Thoracic aorta (tissue), 2 donors: ENCODE measurements around the gene DIP2C. TPM values are rescaled to one million over a fixed set of nuclear protein-coding genes. Genes with fewer than 3 reads are reported as not detected.

Experiments used
- ATAC-seq: fragments of 150-250 bp; one replicate; pipeline ENCODE4 v1.8.0; 2017; ENCODE audit warnings: low read depth; ENCODE audit not compliant: insufficient number of reproducible peaks, low FRiP score
- DNase-seq: peaks from one replicate; pipeline ENCODE4 v3.0.0-alpha.2; 2020; ENCODE audit warnings: low spot score
- H3K27ac ChIP-seq, 2 donors: fragments of 200-600 bp; sonication (generic); 1 replicate in 1 of 2; 2 replicates in 1 of 2; pipeline ENCODE4 v1.5.1; 2016; ENCODE audit warnings: mild to moderate bottlenecking in 2 of 2, moderate library complexity in 2 of 2
- H3K27me3 ChIP-seq: fragments of 200-600 bp; sonication (generic); replicated peaks from 2 replicates; pipeline ENCODE4 v1.6.0; 2016; ENCODE audit warnings: mild to moderate bottlenecking; ENCODE audit not compliant: insufficient read depth
- H3K36me3 ChIP-seq: fragments of 200-600 bp; sonication (generic); one replicate; pipeline ENCODE4 v1.5.1; 2016
- H3K4me1 ChIP-seq, 2 donors: fragments of 200-600 bp; sonication (generic); 1 replicate in 1 of 2; 2 replicates in 1 of 2; pipeline versions ENCODE4 v1.5.1 to v1.6.0; 2016; ENCODE audit warnings: low read depth in 2 of 2, mild to moderate bottlenecking in 1 of 2; ENCODE audit not compliant: control insufficient read depth in 1 of 2
- H3K4me3 ChIP-seq: fragments of 200-600 bp; sonication (generic); 2 replicates; pipeline ENCODE4 v1.5.1; 2016; ENCODE audit warnings: mild to moderate bottlenecking
- H3K9me3 ChIP-seq: fragments of 200-600 bp; sonication (generic); 2 replicates; pipeline ENCODE4 v1.5.1; 2016
- total RNA-seq, 2 donors: library from RNA; depleted of rRNA; stranded (reverse); fragments of >200 nt; gene quantifications; one replicate each; pipeline versions ENCODE4 v1.1.0 to v1.2.3, GENCODE V29; 2016
- TF ChIP-seq, protein P1 (sequence below): fragments of 200-600 bp; sonication (generic); IDR thresholded peaks from one replicate; pipeline ENCODE4 v1.5.1; 2019; ENCODE audit warnings: antibody characterized with exemption

The DIP2C gene
- total RNA-seq, 2 donors from 2014 or later = 36.8 to 44.0 TPM

DNA sequence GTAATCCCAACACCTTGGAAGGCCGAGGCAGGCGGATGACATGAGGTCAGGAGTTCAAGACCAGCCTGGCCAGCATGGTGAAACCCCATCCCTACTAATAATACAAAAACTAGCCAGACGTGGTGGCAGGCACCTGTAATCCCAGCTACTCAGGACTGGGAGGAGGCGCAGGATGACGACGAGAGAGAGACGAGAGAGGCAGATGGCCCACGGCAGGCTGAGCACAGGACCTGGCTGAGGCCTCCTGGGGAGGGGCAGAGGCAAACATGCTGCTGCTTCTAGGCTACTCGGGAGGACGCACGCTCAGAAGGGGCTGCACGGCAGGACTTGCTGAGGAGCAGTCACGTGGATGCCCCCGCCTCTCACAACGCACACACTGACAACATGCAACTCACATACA, 22.4 kb downstream of the DIP2C start:
- Histone ChIP-seq H3K36me3 (no peaks in the 10 kb centered on the region), H3K4me1 (peaks cover 5 to 22% of the 10 kb centered on the region in 2 donors), H3K9me3 (no peaks in the 10 kb centered on the region), H3K27ac (no peak overlapping the region), H3K27me3 (no peaks in the 10 kb centered on the region), H3K4me3 (no peak overlapping the region)
- ATAC-seq = no peak
- DNase-seq = no peak
- TF ChIP-seq, protein P1, sequence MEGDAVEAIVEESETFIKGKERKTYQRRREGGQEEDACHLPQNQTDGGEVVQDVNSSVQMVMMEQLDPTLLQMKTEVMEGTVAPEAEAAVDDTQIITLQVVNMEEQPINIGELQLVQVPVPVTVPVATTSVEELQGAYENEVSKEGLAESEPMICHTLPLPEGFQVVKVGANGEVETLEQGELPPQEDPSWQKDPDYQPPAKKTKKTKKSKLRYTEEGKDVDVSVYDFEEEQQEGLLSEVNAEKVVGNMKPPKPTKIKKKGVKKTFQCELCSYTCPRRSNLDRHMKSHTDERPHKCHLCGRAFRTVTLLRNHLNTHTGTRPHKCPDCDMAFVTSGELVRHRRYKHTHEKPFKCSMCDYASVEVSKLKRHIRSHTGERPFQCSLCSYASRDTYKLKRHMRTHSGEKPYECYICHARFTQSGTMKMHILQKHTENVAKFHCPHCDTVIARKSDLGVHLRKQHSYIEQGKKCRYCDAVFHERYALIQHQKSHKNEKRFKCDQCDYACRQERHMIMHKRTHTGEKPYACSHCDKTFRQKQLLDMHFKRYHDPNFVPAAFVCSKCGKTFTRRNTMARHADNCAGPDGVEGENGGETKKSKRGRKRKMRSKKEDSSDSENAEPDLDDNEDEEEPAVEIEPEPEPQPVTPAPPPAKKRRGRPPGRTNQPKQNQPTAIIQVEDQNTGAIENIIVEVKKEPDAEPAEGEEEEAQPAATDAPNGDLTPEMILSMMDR = no peak

DNA sequence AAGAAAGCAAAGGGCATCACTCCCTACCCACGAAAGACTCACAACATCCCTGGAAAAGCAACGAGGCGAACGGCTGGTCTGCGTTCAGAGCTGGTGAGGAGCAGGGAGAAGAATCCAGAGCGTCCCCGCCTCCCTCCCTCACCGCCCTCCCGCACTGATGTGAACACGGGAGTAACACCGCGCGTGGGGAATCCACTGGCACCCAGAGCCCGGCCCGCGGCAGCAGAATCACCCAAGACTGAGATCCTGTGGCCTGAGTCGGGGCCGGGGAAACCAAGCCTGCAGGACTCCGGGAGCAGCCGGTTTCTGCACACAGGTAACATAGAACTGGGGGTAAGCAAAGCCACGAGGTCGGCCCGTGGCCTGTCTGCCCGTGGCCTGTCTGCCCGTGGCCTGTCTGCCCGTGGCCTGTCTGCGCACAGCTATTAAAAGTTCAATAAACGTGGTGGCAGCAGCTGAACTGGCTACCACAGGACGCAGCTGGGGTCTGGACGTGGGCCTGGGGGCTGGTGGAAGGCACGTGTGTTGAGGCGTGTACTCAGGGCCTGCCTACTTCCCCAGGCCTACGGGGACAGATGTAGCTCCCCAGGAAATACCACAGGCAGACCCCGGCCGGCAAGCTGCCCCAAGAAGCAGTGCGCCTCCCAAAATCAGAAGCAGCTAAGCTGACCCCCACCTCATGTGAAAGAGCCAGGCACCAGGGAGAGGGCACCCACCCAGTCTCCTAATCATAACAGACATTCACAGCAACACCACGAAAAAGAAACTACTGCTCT, 23.0 kb downstream of the DIP2C start:
- Histone ChIP-seq H3K4me1 (peaks cover 10 to 28% of the 10 kb centered on the region in 2 donors), H3K9me3 (no peaks in the 10 kb centered on the region), H3K36me3 (no peaks in the 10 kb centered on the region), H3K27ac (peak overlapping the region in 1 of 2 donors; percentile 71), H3K4me3 (peak overlapping the region; percentile 73), H3K27me3 (no peaks in the 10 kb centered on the region)
- no peak for DNase-seq
- TF ChIP-seq, protein P1 = no peak
- ATAC-seq = no peak

DNA sequence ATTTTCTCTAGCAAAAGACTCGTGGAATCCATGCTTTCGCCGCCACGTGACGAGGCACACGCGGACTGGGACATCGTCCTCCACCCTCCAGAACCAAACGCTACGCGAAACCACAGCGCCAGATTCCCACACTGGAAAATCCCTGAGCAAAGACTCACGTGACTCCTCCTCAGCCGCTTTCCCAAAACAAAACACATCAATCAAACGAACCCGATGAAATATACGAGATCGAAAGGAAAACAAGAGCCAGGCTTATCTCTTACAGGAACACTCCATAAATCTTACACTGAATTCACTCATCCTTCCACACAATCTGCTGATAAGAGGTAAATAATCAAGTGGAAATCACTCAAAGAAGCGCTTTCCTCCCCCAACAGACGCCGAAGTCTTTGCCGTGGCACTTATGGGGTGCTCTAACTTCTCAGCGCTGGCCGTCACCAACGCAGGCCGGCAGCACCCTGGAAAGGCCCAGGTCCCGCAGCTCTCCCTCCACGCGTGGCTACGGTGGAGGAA, 23.8 kb downstream of the DIP2C start:
- ATAC-seq (peak; percentile 68), DNase-seq (no peak)
- peak overlapping the region; percentile 73 for H3K4me3 ChIP-seq
- H3K9me3 ChIP-seq = no peaks in the 10 kb centered on the region
- H3K4me1 ChIP-seq = peaks cover 18 to 36% of the 10 kb centered on the region in 2 donors
- H3K27me3 ChIP-seq = no peaks in the 10 kb centered on the region
- TF ChIP-seq, protein P1 = no peak
- H3K36me3 ChIP-seq = no peaks in the 10 kb centered on the region
- H3K27ac ChIP-seq = peak overlapping the region; percentile 71 to 80

DNA sequence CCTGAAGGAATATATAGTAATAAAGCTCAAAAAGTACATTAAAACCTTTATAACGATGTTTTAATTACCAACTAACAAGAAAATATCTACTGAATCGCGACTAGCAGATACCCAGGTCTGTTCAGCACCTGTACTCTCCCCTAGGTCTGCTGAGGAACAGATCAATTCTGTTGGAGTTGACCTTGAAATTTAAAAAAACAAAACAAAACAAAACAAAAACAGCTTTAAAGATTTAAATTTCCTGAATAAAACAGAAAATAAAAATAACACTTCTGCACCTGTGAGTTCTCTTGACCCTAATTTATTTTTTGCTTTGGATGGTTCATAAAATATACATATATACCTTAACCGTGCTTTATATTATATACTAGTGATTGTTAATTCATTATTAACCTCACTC, 24.6 kb downstream of the DIP2C start:
- Histone ChIP-seq H3K36me3 (no peaks in the 10 kb centered on the region), H3K9me3 (no peaks in the 10 kb centered on the region), H3K27me3 (no peaks in the 10 kb centered on the region), H3K27ac (no peak overlapping the region), H3K4me1 (peaks cover 26 to 43% of the 10 kb centered on the region in 2 donors), H3K4me3 (peak overlapping the region; percentile 73)
- no peak for ATAC-seq
- TF ChIP-seq, protein P1 = no peak
- no peak for DNase-seq

DNA sequence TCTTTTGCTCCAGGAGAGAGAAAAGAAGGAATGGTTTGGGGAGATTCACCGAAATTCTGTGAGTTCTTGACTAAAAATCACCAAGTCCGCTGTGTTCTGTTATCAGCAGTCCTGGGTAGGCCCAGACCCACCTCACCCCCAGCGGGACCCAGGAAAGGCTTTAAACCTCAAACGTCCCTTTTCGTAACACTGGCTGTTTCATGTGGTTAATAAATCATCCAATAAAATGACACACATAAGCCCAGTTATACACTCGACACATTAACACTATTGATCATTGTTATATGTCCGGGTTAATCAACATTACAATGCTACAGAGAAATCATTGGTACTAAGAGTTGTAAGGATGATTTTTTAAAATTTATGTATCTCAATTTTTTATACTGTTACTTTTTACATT, 25.2 kb downstream of the DIP2C start:
- H3K36me3 ChIP-seq = no peaks in the 10 kb centered on the region
- ATAC-seq (no peak), DNase-seq (no peak)
- no peaks in the 10 kb centered on the region for H3K27me3 ChIP-seq
- peaks cover 30 to 49% of the 10 kb centered on the region in 2 donors for H3K4me1 ChIP-seq
- no peak overlapping the region for H3K4me3 ChIP-seq
- TF ChIP-seq, protein P1 = no peak
- no peak overlapping the region for H3K27ac ChIP-seq
- no peaks in the 10 kb centered on the region for H3K9me3 ChIP-seq
